Right lobe of liver (tissue), 4 donors: ENCODE data around the gene TINAG.

Experiments used
- CTCF ChIP-seq, 4 donors: fragments of 200-600 bp in 3 of 4; fragments of 450-650 bp in 1 of 4; IDR thresholded peaks; one replicate each; pipeline versions ENCODE4 v1.5.1 to v1.8.0; 2016 to 2022; ENCODE audit warnings: antibody characterized with exemption in 4 of 4, mild to moderate bottlenecking in 2 of 4
- POLR2A ChIP-seq: fragments of 450-650 bp; IDR thresholded peaks from one replicate; pipeline ENCODE4 v1.6.1; 2017; ENCODE audit warnings: antibody characterized with exemption, mild to moderate bottlenecking
- donor health status: DM: no; HTN: no; CAD: no.
- donor health status: DM: no; HTN: no; CAD: no.
- donor health status: DM: no; HTN: yes; CAD: no.

- TF ChIP-seq CTCF (IDR thresholded peaks at IDR 0.05) (no peak), POLR2A (no peak)
These were observed 83.3 kb downstream of the TINAG start for GRCh38 chr6:54391577-54391976.
